ENCODE measurements around the gene NUDT16. TPM values are rescaled to one million over a fixed set of nuclear protein-coding genes. Genes with fewer than 3 reads are reported as not detected.

Gene NUDT16
- total RNA-seq, 1 donor from 2014 or later, result 17.7 TPM

DNA sequence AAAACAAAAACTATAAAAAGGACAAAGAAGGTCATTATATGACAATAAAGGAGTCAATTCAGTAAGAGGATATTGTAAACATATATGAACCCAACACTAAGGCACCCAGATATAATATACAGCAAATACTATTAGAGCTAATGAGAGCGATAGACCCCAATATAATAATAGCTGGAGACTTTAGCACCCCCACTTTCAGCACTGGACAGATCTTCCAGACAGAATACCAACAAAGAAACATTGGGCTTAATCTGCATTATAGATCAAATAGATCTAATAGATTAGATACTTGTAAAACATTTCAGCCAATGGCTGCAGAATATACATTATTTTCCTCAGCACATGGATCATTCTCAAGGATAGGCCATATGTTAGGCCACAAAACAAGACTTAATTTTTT lies 53.4 kb downstream of the NUDT16 start:
- no peak for DNase-seq (ENCODE audit: extremely low read depth, low read depth, low spot score)

Other genes starting within 250 kb of the NUDT16 start
- gene MRPL3, start 121.2 kb downstream of the NUDT16 start, total RNA-seq, result 50.2 and 51.9 TPM in 2 replicates